GM21381 (cell line): Measurements from ENCODE around the gene DGUOK.
"Not testable (repeated sequence)": the region's sequence is repeated elsewhere in the genome, so short reads cannot be mapped to it uniquely, and the experiment has no call there.

ENCODE experiments used
- ATAC-seq: cut with Tn5 transposase; IDR thresholded peaks from one replicate; pipeline ENCODE4 v1.9.1; 2021; ENCODE audit warnings: mild to moderate bottlenecking, moderate library complexity; ENCODE audit not compliant: unreplicated experiment

DGUOK gene

DNA sequence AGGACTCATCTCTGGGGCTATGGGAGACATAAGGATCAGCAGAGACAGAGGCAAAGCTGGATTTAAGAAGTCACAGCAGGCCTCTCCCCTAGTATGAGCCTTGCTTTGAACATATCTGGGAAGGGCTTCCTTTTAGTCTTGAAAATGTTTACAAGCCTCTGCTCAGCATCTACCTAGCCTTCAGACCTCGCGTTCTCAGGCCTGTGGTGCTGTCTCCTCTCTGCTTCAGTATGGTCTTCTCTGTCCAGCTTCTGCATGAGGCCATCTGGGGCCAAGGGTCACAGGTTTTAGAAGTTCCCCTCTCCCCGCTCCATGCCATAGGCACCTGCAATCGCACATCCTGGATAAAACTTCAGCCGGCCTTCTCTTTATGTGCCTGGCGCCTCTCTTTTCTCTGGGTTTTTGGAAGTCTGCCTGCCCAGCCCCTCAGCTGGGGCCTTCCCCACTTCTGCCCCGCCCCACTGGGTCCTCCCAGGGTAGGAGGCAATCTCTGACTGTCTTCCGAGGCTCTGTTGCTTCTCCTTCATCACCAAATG is 26.8 kb upstream of the DGUOK start:
- no peak for ATAC-seq

DNA sequence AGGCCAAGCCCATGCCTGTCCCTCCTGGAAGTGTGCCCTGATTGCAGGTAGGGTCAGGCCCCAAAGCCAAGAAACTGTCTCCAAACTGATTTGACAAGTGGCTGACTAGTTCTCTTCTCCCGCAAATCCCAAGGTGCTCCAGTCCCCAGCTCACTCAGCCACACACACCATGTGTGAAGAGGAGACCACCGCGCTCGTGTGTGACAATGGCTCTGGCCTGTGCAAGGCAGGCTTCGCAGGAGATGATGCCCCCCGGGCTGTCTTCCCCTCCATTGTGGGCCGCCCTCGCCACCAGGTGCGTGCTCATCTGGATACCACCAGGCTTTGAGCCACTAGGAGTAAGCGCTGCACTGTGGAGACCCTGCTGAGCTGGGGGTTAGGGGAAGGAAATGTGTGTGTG is 25.5 kb upstream of the DGUOK start:
- no peak for ATAC-seq

DNA sequence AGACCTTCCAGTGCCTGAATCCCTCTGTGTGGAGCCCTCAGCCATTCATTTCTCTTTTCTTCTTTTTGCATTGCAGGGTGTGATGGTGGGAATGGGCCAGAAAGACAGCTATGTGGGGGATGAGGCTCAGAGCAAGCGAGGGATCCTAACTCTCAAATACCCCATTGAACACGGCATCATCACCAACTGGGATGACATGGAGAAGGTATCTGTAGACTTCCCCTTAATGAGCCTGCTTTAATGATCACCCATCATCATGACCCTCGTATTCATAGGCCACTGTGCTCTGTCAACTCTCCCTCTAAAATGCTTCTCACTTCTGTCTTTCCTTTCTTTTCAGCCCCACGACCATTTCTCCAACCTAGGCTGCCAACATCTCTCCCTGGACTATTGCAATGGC is 24.4 kb upstream of the DGUOK start:
- no peak for ATAC-seq

DNA sequence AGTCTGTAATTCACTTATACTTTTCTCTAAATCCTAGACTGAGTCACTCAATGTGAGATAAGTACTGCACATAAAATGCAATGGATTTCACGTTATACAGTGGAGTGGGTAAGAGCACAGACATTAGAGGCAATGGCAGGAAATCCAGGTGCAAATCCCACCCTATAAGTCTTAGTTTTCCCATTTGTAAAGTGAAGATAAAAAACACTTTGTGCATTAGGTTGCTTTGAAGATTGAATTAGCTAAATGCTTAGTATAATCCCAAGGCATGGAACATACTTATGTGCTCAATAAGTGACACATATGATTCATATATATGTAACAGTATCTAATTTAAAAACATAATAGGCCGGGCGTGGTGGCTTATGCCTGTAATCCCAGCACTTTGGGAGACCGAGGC is 23.4 kb upstream of the DGUOK start:
- ATAC-seq: no peak

DNA sequence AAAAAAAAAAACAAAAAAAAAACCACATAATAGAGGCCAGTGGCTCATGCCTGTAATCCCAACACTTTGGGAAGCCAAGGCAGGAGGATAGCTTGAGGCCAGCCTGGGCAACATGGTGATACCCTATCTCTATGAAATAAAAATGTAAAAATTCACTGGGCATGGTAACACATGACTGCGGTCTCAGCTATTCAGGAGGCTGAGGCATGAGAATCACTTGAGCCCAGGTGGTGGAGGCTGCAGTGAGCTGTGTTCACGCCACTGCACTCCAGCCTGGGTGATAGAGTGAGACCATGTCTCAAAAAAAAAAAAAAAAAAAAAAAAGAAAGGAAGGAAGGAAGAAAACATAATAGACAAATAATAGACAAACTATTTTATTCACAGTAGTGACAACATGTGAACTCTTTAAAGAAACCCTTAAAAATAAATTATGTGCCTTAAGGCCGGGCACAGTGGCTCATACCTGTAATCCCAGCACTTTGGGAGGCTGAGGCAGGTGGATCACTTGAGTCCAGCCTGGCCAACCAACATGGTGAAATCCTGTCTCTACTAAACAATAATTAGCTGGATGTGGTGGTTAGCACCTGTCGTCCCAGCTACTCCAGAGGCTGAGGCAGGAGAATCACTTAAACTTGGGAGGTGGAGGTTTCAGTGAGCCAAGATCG is 22.6 kb upstream of the DGUOK start:
- not testable (repeated sequence) for ATAC-seq

DNA sequence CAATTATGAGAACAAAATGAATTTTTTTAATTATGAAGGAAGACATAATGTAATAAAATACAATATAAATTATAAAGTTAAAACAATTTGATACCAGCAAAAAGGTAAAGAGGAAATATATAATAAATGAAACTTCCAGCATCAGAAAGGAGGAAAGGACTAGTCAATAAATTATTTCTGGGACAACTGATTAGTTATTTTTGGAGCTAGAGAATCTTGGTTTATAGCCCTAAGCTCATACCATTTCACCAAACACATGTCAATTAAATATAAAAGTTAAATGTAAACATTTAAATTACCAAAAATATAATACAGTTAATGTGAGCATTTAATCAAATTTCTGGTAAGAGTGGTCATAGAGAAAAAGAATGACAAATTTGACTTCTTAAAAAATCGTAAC is 21.7 kb upstream of the DGUOK start:
- no peak for ATAC-seq

DNA sequence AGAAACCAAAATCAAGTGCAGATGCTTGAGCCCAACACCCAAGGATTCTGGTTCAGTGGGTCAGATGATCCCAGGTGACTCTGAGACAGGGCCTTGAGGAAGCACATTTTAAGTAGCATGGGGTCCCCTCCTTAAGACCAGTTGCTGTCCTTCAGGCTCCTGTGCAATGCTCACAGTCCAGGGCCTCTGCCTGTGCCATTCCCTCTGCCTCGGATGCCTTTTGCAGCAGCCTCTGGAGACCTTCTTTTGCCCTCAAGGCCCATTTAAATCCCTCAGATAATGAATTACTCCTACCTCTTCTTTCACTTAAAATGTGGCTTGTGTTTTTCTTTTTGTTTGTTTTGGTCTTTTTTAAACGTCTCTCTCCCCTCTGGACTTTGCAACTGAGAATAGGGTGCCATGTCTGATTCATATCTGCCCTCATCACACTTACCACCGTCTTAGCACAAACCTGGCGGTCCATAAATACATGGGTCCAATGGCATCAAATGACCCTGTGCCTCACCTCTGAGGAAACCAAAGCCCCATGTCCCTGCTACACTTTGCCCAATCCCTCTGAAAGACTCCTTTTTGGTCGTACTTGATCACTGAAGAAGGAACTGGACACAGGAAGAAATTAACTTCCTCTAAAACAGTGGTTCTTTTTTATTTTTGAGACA is 19.7 kb upstream of the DGUOK start:
- ATAC-seq: no peak

DNA sequence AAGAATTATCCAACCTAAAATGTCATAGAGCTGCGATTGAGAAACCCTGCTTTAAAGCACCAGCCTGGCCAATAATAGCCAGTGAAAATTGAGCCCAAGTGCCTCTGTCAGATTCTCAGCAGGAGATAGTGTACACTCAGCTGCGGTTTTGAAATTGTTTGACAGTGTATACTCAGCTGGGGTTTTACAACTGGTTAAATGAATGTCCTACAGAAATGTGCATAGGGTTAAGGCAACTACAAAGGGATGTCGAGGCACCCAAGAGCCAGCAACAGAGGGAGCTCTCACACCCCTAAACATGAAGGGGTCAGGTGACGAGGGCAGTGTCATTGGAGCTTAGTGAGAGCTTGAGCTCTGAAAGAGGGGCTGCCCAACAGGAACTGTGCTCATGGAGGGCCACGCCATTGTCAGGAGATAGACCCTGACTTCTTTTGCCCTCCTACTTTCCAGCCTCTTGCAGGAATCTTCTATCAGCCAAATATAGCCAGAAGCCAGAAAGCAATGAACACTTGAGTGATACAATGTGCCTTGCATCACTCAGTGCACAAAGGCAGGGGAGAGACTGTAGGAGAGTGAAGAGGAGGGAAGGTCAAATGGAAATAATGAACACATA is 18.7 kb upstream of the DGUOK start:
- ATAC-seq: no peak

DNA sequence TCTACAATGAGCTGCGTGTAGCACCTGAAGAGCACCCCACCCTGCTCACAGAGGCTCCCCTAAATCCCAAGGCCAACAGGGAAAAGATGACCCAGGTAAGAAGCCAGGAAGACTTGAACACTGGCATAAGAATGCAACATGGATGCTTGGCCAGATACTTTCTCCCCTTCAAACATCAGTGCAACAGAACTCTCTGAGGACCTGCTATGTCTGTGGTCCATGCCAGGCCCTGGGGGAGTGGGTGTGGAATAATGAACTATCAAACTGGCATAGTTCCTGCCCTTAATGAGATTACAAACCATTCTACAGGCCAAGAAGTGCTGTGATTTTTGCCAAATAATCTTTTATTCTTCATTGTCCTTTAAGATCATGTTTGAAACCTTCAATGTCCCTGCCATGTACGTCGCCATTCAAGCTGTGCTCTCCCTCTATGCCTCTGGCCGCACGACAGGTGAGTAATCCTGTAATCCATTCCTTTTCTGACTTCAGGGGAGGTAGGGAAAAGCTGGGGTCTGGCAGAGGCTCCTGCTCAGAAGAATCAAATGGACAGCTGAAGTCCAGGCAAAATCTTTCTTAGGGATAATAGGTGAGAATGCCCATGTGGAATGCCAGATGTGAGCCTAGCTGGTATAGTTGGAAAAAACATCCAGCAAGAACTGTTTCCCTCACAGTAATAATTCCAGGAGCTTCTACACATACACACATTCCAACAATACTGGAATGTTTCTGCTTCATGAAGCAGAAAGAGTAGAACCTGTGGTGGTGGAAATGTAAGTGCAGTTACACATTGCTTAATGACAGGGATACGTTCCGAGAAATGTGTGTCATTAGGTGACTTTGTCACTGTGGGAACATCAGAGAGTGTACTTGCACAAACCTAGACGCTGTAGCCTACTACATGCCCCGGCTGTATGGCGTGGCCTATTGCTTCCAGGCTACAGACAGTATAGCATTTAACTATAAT is 17.7 kb upstream of the DGUOK start:
- no peak for ATAC-seq

DNA sequence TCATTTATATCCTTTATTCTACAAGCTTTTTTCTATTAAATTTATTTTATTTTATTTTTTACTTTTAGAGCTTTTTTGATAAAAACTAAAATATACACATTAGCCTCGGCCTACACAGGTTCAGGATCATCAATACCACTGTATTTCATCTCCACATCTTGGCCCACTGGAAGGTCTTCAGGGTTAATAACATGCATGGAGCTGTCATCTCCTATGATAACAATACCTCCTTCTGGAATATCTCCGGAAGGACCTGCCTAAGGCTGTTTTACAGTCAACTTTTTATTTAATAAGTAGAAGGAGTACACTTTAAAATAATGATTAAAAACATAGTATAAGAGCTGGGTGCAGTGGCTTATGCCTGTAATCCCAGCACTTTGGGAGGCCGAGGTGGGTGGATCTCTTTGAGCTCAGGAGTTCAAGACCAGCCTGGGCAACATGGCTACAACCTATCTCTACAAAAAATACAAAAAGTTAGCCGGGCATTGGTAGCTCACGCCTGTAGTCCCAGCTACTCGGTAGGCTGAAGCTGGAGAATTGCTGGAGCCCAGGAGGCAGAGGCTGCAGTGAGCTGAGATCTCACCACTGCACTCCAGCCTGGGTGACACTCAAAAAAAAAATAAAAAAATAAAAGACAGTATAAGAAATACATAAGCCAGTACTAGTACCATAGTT is 15.7 kb upstream of the DGUOK start:
- no peak for ATAC-seq

DNA sequence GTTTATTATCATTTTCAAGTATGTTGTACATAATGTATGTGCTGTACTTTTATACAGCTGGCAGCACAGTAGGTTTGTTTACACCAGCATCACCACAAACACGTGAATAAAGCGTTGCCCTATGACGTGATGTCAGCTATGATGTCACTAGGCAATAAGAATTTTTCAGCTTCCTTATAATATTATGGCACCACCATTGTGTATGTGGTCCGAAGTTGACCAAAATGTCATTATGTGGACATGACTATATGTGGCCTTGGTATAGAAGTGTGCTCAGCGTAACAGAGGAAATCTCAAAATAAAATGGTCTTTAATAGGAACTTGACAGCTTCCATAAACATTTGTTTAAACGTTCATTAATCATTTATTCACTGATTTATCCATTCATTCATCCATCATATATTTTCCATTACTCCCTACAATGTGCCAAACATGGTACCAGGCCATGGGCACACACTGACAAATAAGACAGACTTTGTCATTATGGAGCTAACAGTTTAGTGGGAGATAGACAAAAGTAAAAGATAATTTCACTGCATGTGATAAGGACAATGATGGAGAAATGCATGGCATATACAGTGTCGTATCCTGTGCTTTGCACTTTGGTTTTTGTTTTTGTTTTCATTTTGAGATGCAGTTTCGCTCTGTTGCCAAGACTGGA is 15.0 kb upstream of the DGUOK start:
- ATAC-seq: no peak

DNA sequence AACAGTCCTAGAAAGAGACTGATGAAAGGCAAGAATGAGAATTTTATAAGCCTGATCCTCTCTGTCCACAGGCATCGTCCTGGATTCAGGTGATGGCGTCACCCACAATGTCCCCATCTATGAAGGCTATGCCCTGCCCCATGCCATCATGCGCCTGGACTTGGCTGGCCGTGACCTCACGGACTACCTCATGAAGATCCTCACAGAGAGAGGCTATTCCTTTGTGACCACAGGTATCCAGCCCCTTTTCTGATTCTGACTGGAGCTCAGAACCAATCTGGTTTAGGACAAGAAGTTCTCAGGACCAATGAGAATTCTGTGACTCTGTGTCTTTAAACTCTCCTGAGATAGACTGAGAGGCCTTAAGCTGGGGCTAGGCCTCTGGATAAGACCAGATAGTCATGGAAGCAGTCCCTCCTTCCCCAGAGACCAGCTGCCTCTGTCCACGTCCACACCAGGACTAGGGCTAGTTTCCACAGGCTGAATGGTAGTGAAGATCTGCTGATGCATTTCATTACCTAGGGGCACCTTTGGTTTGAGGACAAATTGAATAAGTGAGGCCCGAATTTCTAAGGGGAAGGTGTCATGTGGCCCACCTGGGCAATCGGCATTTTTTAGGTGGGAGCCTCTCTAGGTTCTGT is 13.1 kb upstream of the DGUOK start:
- no peak for ATAC-seq

DNA sequence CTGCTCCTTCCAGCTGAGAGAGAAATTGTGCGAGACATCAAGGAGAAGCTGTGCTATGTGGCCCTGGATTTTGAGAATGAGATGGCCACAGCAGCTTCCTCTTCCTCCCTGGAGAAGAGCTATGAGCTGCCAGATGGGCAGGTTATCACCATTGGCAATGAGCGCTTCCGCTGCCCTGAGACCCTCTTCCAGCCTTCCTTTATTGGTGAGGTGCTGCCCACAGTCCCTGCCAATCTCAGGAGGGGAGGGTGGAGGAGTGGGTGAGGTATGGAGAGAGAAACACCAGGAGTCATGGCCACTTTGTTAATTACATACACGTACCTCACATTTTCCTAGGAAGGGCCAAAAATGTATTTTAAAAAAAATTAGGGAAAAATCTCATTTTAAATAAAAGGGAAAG is 12.0 kb upstream of the DGUOK start:
- ATAC-seq: no peak

DNA sequence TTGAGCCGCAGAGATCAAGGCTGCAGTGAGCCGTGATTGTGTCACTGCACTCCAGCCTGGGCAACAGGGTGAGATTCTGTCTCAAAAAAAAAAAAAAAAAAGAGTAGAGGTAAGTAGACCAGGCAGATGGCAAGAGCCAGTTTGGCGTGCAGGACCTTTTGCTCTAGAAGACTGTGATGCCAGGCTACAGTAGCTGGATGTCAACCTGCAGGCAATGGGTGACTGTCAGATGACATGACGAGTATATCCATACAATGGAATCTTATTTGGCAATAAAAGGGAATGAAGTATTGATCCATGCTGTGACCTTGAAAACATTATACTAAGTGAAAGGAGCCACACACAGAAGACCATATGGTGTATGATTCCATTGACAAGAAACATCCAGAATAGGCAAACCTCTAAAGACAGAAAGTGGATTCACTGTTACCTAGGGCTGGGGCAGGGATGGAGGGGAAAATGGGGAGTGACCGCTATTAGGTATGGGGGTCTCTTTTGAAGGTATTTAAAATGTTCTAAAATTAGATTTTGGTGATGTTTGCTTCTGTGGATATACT is 11.2 kb upstream of the DGUOK start:
- no peak for ATAC-seq

DNA sequence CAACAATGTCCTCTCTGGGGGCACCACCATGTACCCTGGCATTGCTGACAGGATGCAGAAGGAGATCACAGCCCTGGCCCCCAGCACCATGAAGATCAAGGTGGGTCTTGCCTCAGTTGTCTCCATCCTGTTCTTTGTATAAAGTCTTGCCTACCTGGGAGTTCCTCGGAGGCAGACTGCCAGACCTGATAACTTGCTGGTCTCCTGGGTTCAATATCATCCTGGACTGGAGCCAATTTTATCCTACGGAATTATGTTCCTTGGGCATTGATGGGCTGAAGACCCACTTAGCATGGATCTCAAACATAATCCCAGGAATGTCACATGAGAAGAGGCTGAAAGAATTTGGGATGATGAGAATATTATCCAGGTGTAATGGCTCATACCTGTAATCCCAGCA is 10.0 kb upstream of the DGUOK start:
- ATAC-seq: no peak

DNA sequence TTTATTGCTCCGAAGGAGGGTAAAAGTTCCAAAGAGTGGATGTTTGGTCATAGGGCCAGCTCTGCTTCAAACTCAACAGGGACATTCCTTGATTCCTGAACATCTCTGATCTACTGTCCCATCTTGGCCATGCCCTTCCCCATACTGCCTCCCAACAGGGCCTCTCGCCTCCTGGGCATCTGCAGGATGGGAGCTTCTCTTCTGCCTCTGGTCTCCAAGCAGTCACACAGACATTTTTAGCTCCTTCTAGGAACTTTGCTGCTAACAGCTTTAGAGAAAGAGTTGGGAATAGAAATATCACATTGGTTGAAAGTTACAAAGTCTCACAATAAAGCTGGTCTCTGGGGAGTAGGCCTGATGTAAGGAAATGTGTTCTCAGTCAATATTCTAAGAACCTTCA is 9.4 kb upstream of the DGUOK start:
- no peak for ATAC-seq

DNA sequence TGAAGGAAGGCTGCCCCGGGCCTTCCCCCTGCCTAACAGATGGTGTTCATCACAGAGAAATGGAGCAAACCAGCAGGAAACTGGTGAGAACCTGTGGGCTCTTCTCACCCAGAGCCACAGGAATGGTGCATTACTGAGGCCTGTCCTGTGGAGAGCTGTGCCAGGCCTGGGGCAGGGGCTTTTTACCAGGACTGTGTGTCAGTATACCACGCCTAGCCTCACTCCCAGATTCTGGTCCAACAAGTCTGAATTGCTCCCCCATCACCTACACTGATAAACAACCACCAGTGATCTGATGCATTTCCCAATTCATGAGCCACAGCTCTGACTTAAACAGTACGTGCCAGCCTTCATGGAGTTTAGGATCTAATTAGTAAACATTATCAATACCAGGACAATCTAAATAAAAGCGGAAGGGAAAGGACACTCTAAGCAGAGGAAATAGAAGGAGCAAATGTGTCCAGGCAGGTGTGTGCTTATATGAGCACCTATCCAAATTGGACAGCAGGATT is 8.9 kb upstream of the DGUOK start:
- ATAC-seq: no peak

DNA sequence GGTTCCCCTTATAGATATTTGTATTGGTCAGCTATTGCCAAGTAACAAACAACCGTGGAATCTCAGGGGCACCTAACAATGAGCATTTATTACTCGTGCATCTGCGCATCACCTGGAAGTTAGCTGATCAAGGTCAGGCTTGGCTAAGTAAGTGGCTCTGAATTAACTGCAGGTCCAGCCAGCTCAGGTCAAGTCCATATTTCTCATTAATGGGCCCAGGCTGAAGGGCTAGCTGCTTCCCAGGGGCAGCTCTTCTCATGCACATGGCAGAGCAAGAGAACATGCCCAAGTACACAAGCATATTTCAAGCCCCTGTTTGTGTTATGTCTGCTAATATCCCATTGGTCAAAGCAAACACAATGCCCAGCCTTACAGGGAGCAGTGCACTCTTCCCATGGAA is 7.8 kb upstream of the DGUOK start:
- no peak for ATAC-seq

DNA sequence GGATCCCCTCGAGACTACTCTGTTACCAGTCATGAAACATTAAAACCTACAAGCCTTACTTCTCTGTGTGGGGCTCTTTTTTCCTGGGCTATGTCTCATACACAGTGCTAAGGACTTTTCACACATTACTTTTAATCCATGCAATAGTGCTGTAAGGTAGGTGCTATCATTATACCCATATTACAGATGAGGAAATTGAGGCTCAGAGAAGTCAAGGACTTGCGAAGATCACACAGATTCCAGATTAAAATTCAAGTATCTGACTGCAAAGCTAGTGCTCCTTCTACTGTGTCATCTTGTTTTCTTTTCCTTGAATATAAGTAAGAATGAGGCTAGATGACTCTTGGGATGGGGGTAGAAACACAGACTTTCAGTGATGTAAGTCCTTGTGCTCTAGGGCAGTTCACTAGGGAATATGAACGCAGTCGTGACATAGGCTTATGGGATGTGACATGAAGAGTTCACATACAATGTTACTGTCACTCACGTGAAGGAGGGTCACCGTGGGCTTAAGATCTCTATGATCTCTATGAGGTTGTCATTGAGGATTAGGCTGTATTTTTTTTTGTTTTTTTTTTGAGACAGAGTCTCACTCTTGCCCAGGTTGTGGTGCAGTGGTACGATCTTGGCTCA is 7.0 kb upstream of the DGUOK start:
- no peak for ATAC-seq
